ENCODE results near the gene FAM171A1.
"Not testable (repeated sequence)": the region's sequence is repeated elsewhere in the genome, so short reads cannot be mapped to it uniquely, and the experiment has no call there.

Gene FAM171A1

DNA sequence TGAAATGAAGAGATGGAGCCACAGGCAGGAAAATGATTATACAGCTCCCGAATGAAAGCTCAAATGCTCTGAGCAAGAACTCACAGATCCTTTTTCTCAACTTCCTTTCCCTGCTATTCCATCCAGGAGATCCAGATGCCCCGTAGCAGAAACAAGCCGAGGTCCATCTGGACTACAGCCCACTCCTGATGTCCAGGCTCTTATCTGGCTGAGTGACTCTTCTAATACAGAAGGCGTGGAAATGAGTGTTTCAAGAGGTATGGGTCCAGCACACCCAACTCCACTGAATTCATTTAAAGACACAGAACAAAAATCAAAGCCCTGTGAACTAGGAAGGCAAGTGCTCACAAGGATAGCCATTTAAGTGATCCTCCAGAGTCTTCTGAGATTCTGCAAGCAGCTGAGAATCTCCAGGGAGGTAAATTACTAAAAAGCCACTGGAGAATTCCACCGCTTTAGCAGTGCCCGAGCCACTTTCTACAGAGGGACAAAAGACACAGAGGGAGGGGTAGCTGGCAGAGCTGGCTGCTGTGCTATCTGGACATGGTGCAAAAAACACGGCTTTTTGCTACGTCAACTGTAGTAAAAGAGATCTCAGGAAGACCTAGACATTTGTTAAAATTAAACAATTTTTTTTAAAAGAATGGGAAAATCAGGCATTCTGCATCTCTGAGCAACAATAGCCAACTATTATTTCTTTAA is 24.5 kb downstream of the FAM171A1 start:
- H3K4me3 ChIP-seq (ENCODE audit: low read depth, low read length), result no peak overlapping the region

GRCh38 chr10:15345450-15345849 is 25.6 kb downstream of the FAM171A1 start:
- H3K4me3 ChIP-seq (ENCODE audit: low read depth, low read length), result no peak overlapping the region

DNA sequence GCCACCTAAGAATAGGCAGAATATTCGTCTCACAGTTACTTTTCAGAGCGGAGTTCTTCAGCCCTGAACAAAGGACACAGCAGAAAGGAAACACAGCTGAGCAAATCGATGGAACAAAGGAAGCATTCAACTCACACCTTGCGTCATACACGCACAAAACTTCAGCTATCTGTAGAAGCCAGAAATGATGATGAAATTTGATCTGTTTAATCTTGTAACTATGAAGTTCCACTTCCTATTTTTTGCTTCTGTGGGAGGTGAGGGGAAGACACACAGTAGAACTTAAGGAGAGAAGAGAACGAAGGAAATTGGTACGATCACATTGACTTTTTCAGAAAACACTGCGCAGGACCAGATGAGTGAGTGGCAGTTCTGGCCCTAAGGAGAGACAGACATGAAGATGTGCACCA is 26.2 kb downstream of the FAM171A1 start:
- no peak overlapping the region for H3K4me3 ChIP-seq (ENCODE audit: low read depth, low read length)

DNA sequence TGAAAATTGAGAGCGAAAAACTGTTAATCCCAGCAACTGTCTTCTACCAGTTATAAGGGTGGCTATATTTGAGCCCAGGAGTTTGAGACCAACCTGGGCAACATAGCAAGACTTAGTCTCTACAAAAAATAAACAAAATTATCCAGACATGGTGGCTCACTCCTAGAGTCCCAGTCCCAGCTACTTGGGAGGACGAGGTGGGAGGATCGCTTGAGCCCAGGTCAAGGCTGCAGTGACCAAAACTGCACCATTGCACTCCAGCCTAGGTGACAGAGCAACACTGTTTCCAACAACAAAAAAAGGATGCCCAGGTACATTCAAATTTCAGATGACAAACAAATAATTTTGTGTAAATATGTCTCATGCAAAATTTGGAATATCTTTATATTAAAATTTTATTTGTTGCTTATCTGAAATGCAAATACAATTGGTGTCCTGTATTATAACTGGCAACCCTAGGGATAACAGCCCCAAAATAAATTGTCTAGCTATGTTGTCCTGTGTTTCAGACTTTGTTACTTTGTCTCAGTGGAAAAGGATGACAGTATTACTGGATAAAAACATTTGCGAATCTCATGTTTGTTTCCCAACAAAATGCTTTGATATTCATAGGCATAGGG is 26.7 kb downstream of the FAM171A1 start:
- no peak overlapping the region for H3K4me3 ChIP-seq (ENCODE audit: low read depth, low read length)

- H3K4me3 ChIP-seq (ENCODE audit: low read depth, low read length), result no peak overlapping the region
These were observed 28.1 kb downstream of the FAM171A1 start for GRCh38 chr10:15342970-15343369.

GRCh38 chr10:15341502-15342128 is 29.5 kb downstream of the FAM171A1 start:
- no peak overlapping the region for H3K4me3 ChIP-seq (ENCODE audit: low read depth, low read length)

DNA sequence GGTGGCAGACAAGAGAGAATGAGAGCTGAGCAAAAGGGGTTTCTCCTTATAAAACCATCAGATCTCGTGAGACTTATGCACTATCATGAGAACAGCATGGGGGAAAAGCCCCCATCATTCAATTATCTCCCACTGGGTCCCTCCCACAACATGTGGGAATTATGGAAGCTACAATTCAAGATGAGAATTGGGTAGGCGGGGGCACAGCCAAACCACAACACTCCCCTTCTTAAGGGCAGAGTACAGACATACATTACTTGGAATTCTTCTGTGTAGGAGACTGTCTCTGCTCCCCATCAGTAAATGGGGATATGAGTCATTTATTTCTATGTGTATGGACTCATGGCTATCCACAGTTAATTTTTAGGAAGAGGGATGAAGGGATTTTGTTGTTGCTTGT is 31.2 kb downstream of the FAM171A1 start:
- no peak overlapping the region for H3K4me3 ChIP-seq (ENCODE audit: low read depth, low read length)

GRCh38 chr10:15337441-15337923 is 33.6 kb downstream of the FAM171A1 start:
- not testable (repeated sequence) for H3K4me3 ChIP-seq (ENCODE audit: low read depth, low read length)

- no peak overlapping the region for H3K4me3 ChIP-seq (ENCODE audit: low read depth, low read length)
These were observed 34.9 kb downstream of the FAM171A1 start for GRCh38 chr10:15336211-15336610.

GRCh38 chr10:15335508-15335907 is 35.6 kb downstream of the FAM171A1 start:
- H3K4me3 ChIP-seq (ENCODE audit: low read depth, low read length), result no peak overlapping the region

DNA sequence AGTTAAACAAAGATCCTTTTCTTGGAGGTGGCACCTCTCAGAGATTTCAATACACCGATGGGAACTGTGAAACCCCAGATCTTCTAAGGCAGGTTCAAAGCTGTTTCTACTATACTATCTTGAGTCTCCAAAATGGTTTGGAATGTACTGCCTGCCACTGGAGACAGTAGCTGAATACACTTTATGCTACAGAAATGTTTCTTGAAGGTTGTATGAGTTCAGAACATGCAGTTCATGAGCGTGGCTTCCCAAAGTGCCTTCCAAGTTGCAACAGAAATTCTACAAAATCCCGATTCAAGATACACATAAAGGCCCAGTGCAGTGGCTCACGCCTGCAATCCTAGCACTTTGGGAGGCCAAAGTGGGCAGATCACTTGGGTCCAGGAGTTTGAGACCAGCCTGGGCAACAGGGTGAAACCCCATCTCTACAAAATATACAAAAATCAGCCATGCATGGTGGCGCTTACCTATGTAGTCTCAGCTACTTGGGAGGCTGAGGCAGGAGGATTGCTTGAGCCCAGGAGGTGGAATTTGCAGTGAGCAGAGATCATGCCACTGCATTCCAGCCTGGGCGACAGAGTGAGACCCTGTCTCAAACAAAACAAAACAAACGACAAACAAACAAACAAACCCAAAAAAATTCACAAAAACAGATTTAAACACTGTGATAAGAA is 36.3 kb downstream of the FAM171A1 start:
- no peak overlapping the region for H3K4me3 ChIP-seq (ENCODE audit: low read depth, low read length)

- no peak overlapping the region for H3K4me3 ChIP-seq (ENCODE audit: low read depth, low read length)
These were observed 37.0 kb downstream of the FAM171A1 start for GRCh38 chr10:15333909-15334649.

GRCh38 chr10:15333181-15333580 is 37.9 kb downstream of the FAM171A1 start:
- H3K4me3 ChIP-seq (ENCODE audit: low read depth, low read length), result not testable (repeated sequence)

DNA sequence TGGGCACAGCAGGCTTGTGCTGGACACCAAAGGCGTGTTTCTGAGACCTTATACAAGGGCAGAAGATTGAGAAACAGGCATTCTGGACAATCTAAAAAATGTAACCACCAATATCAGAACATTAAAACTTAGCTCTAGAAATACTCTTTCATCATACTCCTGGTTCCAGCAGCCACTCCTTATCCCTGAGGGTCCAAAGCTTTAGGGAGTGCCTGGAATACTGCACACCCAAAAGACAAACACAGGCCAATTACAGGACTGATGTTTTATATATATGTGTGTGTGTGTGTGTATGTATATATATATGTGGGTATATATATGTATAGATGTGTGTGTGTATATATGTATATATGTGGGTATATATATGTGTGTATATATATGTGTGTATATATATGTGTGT is 39.6 kb downstream of the FAM171A1 start:
- H3K4me3 ChIP-seq (ENCODE audit: low read depth, low read length), result no peak overlapping the region

- no peak overlapping the region for H3K4me3 ChIP-seq (ENCODE audit: low read depth, low read length)
These were observed 41.7 kb downstream of the FAM171A1 start for GRCh38 chr10:15329437-15329836.

DNA sequence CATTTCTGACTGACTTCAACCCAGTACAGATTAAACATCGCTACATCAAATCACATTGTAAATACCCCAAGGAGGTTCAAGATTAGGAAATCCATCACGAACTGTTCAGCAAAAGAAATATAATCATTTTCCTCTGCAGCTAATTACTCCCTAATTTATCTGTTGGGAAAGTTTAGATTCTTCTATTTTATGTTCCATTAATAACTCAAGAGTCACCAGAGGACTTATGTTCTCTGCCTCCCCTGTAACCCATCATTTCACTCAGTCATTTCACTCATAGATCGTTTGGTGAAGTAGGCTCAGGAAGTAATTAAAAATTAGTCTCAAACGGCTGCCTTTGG is 45.2 kb downstream of the FAM171A1 start:
- H3K4me3 ChIP-seq (ENCODE audit: low read depth, low read length), result no peak overlapping the region

DNA sequence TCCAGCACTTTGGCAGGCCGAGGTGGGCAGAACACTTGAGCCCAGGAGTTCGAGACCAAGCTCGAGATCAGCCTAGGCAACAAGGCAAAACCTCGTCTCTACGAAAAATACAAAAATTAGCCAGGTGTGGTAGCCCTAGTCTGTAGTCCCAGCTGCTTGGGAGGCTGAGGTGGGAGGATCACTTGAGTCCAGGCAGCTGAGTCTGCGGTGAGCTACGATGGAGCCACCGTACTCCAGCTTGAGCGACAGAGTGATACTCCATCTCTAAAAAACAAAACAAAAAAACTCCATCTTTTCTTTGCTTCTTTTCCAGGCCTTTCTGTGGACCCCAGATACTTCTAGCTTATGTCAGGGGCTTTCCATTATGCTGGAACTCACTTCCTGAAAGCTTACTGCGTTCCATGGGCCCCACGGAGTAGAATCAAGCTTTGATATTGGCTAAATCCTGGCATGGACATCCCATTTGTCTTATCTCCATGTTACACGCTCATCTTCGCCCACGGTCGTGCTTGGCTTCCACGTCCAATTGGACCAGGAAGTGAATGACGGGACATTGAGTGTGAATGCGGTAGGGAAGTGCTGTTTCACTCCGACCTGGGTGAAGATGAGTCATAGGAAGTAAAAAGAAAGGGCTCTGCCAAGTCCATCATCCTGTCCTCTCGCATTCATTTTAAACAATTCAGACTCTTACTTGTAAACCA is 45.7 kb downstream of the FAM171A1 start:
- no peak overlapping the region for H3K4me3 ChIP-seq (ENCODE audit: low read depth, low read length)

DNA sequence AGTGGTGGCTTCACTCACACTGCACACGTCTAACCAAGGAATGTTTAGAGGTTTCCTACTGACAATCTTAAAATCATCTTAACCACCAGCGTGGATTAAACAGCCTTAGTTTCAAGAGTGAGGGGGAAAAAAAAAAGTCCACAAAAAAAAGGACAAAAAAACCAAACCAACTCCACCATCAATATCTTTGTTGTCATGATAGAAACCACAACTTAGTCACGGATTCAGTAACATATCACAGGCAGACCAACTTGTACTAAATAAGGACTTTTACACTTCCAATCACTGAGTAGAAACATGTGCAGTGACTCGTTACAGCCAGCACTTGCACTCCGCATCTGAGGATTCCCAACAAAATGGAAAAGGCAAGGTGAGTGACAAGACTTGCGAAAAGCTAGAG is 46.5 kb downstream of the FAM171A1 start:
- no peak overlapping the region for H3K4me3 ChIP-seq (ENCODE audit: low read depth, low read length)

DNA sequence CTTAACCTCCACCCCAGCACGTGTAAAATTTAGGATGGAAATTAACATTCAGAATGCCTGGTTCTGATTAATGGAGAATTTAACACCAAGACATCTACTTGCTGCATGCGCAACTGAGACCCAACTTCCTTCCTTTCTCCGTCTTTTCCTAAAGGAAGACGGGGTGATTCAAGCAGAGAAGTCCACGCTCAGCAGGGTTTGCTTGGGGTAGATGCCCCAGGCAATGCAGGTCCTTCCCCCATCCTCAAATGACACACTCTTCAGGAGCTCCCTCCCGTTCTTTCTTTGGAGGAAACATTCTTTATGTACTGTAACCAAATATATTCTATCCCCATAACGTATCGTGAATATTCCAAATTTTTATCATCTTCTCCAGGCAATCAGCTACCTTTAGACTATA is 47.0 kb downstream of the FAM171A1 start:
- H3K4me3 ChIP-seq (ENCODE audit: low read depth, low read length), result no peak overlapping the region

GRCh38 chr10:15322356-15322755 is 48.7 kb downstream of the FAM171A1 start:
- H3K4me3 ChIP-seq (ENCODE audit: low read depth, low read length), result no peak overlapping the region

All from iPS-11a (cell line).